ENCODE measurements around the gene TFB1M. TPM values are rescaled to one million over a fixed set of nuclear protein-coding genes. Genes with fewer than 3 reads are reported as not detected.

The TFB1M gene
- total and polyA plus RNA-seq, 9 of the 15 experiments (the other 6 are each of a cell fraction or from before 2014, with no cell fraction given): 34.6 to 145 (median 40.4) TPM

DNA sequence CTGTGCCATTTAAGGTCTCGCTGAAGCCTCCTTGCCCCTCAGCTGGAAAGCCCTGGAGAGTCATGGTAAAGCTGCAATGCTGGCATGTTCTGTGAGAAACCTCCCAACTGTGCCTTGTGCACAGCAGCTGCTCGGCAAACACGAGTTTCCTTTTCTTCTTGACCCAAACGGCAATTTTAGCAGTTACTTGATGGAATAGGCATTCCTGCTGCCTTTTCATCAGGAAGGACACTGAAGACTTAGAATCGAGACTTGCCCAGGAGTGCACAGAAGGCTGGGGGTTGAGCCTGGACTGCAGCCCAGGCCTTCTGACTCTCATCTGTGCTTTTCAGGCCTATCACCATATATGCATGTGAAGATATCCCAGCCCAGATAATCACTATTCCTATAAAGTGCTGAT is 79.2 kb downstream of the TFB1M start:
- FAIRE-seq (no peak), DNase-seq (ENCODE audit: extremely low read depth in 1 of 4, low spot score in 3 of 4) (no peak), ATAC-seq (no peak)
- Histone ChIP-seq H3K79me2 (ENCODE audit: control insufficient read depth, insufficient read depth, low read length) (no peaks in the 10 kb centered on the region), H2AFZ (ENCODE audit: low read depth, low read length) (no peak overlapping the region), H3K4me2 (ENCODE audit: insufficient read depth, low read length) (no peak overlapping the region), H3K9me3 (replicated peaks; ENCODE audit: control insufficient read depth, insufficient read depth, low read depth, low read length) (no peaks in the 10 kb centered on the region), H3K36me3 (ENCODE audit: control insufficient read depth, insufficient read depth, low read length) (no peaks in the 10 kb centered on the region), H3K27me3 (ENCODE audit: control insufficient read depth in 2 of 2, insufficient read depth in 2 of 2, low read length in 2 of 2) (peaks cover 16 to 44% of the 10 kb centered on the region in 2 experiments; a peak in 4 of 5 replicates), H4K20me1 (replicated peaks; ENCODE audit: control insufficient read depth, insufficient read depth, low read length) (no peaks in the 10 kb centered on the region), H3K9me1 (ENCODE audit: control insufficient read depth, insufficient read depth, low read length) (no peaks in the 10 kb centered on the region), H3K9ac (ENCODE audit: insufficient read depth in 1 of 2, low read depth in 2 of 2, low read length in 2 of 2) (no peak overlapping the region), H3K27ac (ENCODE audit: extremely low read depth, low read depth, low read length) (no peak overlapping the region), H3K4me1 (replicated peaks in 1 of 2; ENCODE audit: control insufficient read depth in 2 of 2, insufficient read depth in 2 of 2, low read length in 2 of 2) (no peaks in the 10 kb centered on the region), H3K4me3 (no peak overlapping the region)
- TF ChIP-seq GTF2A2 (tag; IDR thresholded peaks at IDR 0.05): no peak
- TF ChIP-seq ZFP36 (IDR thresholded peaks at IDR 0.05; ENCODE audit: low read depth, low read length, partially characterized antibody): no peak
- no peak for TF ChIP-seq ARNT (IDR thresholded peaks at IDR 0.05)
- no peak for TF ChIP-seq ZNF518B (CRISPR knock-in tag; IDR thresholded peaks at IDR 0.05)
- TF ChIP-seq FOXP1 (CRISPR knock-in tag; IDR thresholded peaks at IDR 0.05): no peak
- no peak for TF ChIP-seq TCFL5 (CRISPR knock-in tag; conservative IDR thresholded peaks at IDR 0.05)
- no peak for TF ChIP-seq HMG20B (CRISPR knock-in tag; IDR thresholded peaks at IDR 0.05)
- no peak for TF ChIP-seq SIX5 (IDR thresholded peaks at IDR 0.05; ENCODE audit: borderline replicate concordance in 1 of 2, insufficient read depth in 1 of 2, low read depth in 1 of 2, low read length in 2 of 2)
- no peak for TF ChIP-seq KDM4B (IDR thresholded peaks at IDR 0.05; ENCODE audit: borderline replicate concordance in 2 of 2, low read depth in 1 of 2)
- TF ChIP-seq KHSRP (IDR thresholded peaks at IDR 0.05): no peak
- TF ChIP-seq HMBOX1 (IDR thresholded peaks at IDR 0.05): no peak
- TF ChIP-seq, protein P1, sequence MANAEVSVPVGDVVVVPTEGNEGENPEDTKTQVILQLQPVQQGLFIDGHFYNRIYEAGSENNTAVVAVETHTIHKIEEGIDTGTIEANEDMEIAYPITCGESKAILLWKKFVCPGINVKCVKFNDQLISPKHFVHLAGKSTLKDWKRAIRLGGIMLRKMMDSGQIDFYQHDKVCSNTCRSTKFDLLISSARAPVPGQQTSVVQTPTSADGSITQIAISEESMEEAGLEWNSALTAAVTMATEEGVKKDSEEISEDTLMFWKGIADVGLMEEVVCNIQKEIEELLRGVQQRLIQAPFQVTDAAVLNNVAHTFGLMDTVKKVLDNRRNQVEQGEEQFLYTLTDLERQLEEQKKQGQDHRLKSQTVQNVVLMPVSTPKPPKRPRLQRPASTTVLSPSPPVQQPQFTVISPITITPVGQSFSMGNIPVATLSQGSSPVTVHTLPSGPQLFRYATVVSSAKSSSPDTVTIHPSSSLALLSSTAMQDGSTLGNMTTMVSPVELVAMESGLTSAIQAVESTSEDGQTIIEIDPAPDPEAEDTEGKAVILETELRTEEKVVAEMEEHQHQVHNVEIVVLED (CRISPR knock-in tag; IDR thresholded peaks at IDR 0.05): no peak
- no peak for TF ChIP-seq NONO (IDR thresholded peaks at IDR 0.05; ENCODE audit: low read depth in 2 of 2, low read length in 1 of 2)
- no peak for TF ChIP-seq PHTF2 (CRISPR knock-in tag; IDR thresholded peaks at IDR 0.05)
- no peak for TF ChIP-seq C11orf30 (IDR thresholded peaks at IDR 0.05; ENCODE audit: low read depth)
- TF ChIP-seq, protein P2, sequence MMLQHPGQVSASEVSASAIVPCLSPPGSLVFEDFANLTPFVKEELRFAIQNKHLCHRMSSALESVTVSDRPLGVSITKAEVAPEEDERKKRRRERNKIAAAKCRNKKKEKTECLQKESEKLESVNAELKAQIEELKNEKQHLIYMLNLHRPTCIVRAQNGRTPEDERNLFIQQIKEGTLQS (IDR thresholded peaks at IDR 0.05): no peak
- TF ChIP-seq, protein P2 (CRISPR knock-in tag; conservative IDR thresholded peaks at IDR 0.05): no peak
- intact Hi-C loops (cut with micrococcal nuclease) (no loop called here), in situ Hi-C loops (cut with MboI) (no loop called here)
- WGBS (ENCODE audit: insufficient coverage, low coverage, missing lambda C conversion rate): 0% methylated on average over 5 of the region's 5 CpGs
- ChIA-PET POLR2A (interaction anchor here (0.5 to 2.0 kb wide), 3 partner anchors 12 to 638 kb away, joined by 3 to 9 read pairs (median 4); no protein-coding TSS in a partner anchor), CTCF (ENCODE audit: low intra/inter-chr PET ratio) (no interaction called here)
- BruUV-seq (replicated peaks): no TSS peak
